CD4-positive, alpha-beta T cell treated with Interleukin-4 for 4 hours (primary cell): ENCODE measurements around the gene ADH4.
"Not testable (repeated sequence)": the region's sequence is repeated elsewhere in the genome, so short reads cannot be mapped to it uniquely, and the experiment has no call there.

Source experiments
- DNase-seq: peaks from one replicate; pipeline ENCODE4 v3.0.0-alpha.2; 2020

The ADH4 gene

GRCh38 chr4:99144070-99144469 lies at the start of gene ADH4:
Gene ADH4, minus strand, starts transcription at chr4:99144297. Its CDS starts 75 bp downstream, at chr4:99144222.
- no peak for DNase-seq

GRCh38 chr4:99190336-99190735 lies 46.2 kb upstream of the ADH4 start:
- no peak for DNase-seq

GRCh38 chr4:99189900-99190299 lies 45.8 kb upstream of the ADH4 start:
- not testable (repeated sequence) for DNase-seq

GRCh38 chr4:99186029-99186428 lies 41.9 kb upstream of the ADH4 start:
- DNase-seq = no peak

GRCh38 chr4:99185581-99185980 lies 41.5 kb upstream of the ADH4 start:
- no peak for DNase-seq

- no peak for DNase-seq
Measured at GRCh38 chr4:99180382-99181070, 36.4 kb upstream of the ADH4 start.

GRCh38 chr4:99179626-99180025 lies 35.5 kb upstream of the ADH4 start:
- no peak for DNase-seq

GRCh38 chr4:99179178-99179577 lies 35.1 kb upstream of the ADH4 start:
- DNase-seq = no peak

- DNase-seq = no peak
Measured at GRCh38 chr4:99166544-99166943, 22.4 kb upstream of the ADH4 start.

- no peak for DNase-seq
Measured at GRCh38 chr4:99165978-99166377, 21.9 kb upstream of the ADH4 start.

- DNase-seq = no peak
Measured at GRCh38 chr4:99161373-99162099, 17.4 kb upstream of the ADH4 start.

GRCh38 chr4:99159699-99160098 lies 15.6 kb upstream of the ADH4 start:
- no peak for DNase-seq

- no peak for DNase-seq
Measured at GRCh38 chr4:99157478-99157935, 13.4 kb upstream of the ADH4 start.

GRCh38 chr4:99156992-99157391 lies 12.9 kb upstream of the ADH4 start:
- DNase-seq = no peak

GRCh38 chr4:99154658-99155342 lies 10.7 kb upstream of the ADH4 start:
- DNase-seq = no peak

GRCh38 chr4:99151995-99152394 lies 7.9 kb upstream of the ADH4 start:
- DNase-seq = no peak

GRCh38 chr4:99151452-99151851 lies 7.4 kb upstream of the ADH4 start:
- no peak for DNase-seq

GRCh38 chr4:99149426-99150019 lies 5.4 kb upstream of the ADH4 start:
- no peak for DNase-seq

GRCh38 chr4:99148550-99148949 lies 4.5 kb upstream of the ADH4 start:
- DNase-seq = no peak

- no peak for DNase-seq
Measured at GRCh38 chr4:99144587-99144986, 490 bp upstream of the ADH4 start.

- DNase-seq = no peak
Measured at GRCh38 chr4:99136329-99136728, 7.8 kb downstream of the ADH4 start.

- no peak for DNase-seq
Measured at GRCh38 chr4:99135541-99136162, 8.4 kb downstream of the ADH4 start.

GRCh38 chr4:99134586-99134985 lies 9.5 kb downstream of the ADH4 start:
- DNase-seq = no peak
